Transverse colon (tissue), 4 donors: Measurements from ENCODE around the gene PDZD2.

Experiments used
- CTCF ChIP-seq, 5 experiments: fragments of 200-600 bp in 3 of 5; fragments of 450-650 bp in 2 of 5; sonication (generic) in 3 of 5; IDR thresholded peaks; 1 replicate in 2 of 5; 2 replicates in 3 of 5; pipeline ENCODE4 v1.5.1; 2016 to 2017; ENCODE audit warnings: antibody characterized with exemption in 5 of 5, inconsistent platforms in 3 of 5, mild to moderate bottlenecking in 2 of 5, moderate library complexity in 1 of 5
- EP300 ChIP-seq: sonication (generic); formaldehyde crosslinking; IDR thresholded peaks from one replicate; pipeline ENCODE4 v1.6.1; 2017; ENCODE audit warnings: antibody characterized with exemption, low read depth
- POLR2A ChIP-seq: fragments of 450-650 bp; IDR thresholded peaks from one replicate; pipeline ENCODE4 v1.6.1; 2016; ENCODE audit warnings: antibody characterized with exemption, mild to moderate bottlenecking, moderate library complexity
- POLR2AphosphoS5 ChIP-seq, 3 donors: sonication (generic); formaldehyde crosslinking; IDR thresholded peaks; one replicate each; pipeline ENCODE4 v1.6.1; 2016; ENCODE audit warnings: antibody characterized with exemption in 3 of 3

- TF ChIP-seq CTCF (IDR thresholded peaks at IDR 0.05) (no peak), POLR2A (no peak), POLR2AphosphoS5 (IDR thresholded peaks at IDR 0.05) (no peak), EP300 (no peak)
Observed at GRCh38 chr5:32061236-32061635, 422.3 kb downstream of the PDZD2 start.
